HepG2 (cell line): ENCODE data around the gene LENEP. TPM values are rescaled to one million over a fixed set of nuclear protein-coding genes. Genes with fewer than 3 reads are reported as not detected.

Source experiments
- CHD2 ChIP-seq: IDR thresholded peaks from 2 replicates; pipeline ENCODE4 v1.6.1; 2011; ENCODE audit warnings: low read depth, low read length, improper control_type of control experiment
- EZH2 ChIP-seq: conservative IDR thresholded peaks from 2 replicates; pipeline ENCODE4 v1.6.1; 2012; ENCODE audit warnings: mild to moderate bottlenecking, low read depth, low read length, moderate library complexity
- KDM6A ChIP-seq: IDR thresholded peaks from 2 replicates; pipeline ENCODE4 v1.6.1; 2016; ENCODE audit warnings: low read depth
- MED8 ChIP-seq: sonication (generic); formaldehyde crosslinking; IDR thresholded peaks from 2 replicates; pipeline ENCODE4 v1.8.1; 2023; ENCODE audit warnings: mild to moderate bottlenecking, missing genetic modification reagents; ENCODE audit not compliant: insufficient replicate concordance
- REL ChIP-seq: sonication (generic); formaldehyde crosslinking; conservative IDR thresholded peaks from 2 replicates; pipeline ENCODE4 v1.8.0; 2022; ENCODE audit warnings: mild to moderate bottlenecking, missing genetic modification reagents, moderate library complexity
- SOX5 ChIP-seq: IDR thresholded peaks from 2 replicates; pipeline ENCODE4 v1.6.1; 2016; ENCODE audit warnings: borderline replicate concordance
- ZFP82 ChIP-seq: sonication (generic); formaldehyde crosslinking; IDR thresholded peaks from 2 replicates; pipeline ENCODE4 v1.5.1; 2020; ENCODE audit warnings: mild to moderate bottlenecking, missing genetic modification reagents, borderline replicate concordance
- ZKSCAN8 ChIP-seq: IDR thresholded peaks from 2 replicates; pipeline ENCODE4 v1.6.1; 2016; ENCODE audit warnings: borderline replicate concordance, missing genetic modification reagents, missing compliant biosample characterization
- ZNF12 ChIP-seq: sonication (generic); formaldehyde crosslinking; IDR thresholded peaks from 2 replicates; pipeline ENCODE4 v1.5.0; 2020; ENCODE audit warnings: missing genetic modification reagents
- ZNF225 ChIP-seq: sonication (generic); formaldehyde crosslinking; IDR thresholded peaks from 2 replicates; pipeline ENCODE4 v1.4.0; 2020; ENCODE audit warnings: mild to moderate bottlenecking, missing genetic modification reagents
- ZNF484 ChIP-seq: sonication (generic); formaldehyde crosslinking; IDR thresholded peaks from 2 replicates; pipeline ENCODE4 v1.5.1; 2020; ENCODE audit warnings: mild to moderate bottlenecking, low read depth, missing genetic modification reagents, borderline replicate concordance
- ZNF776 ChIP-seq: sonication (generic); formaldehyde crosslinking; IDR thresholded peaks from 2 replicates; pipeline ENCODE4 v1.4.0; 2020; ENCODE audit warnings: mild to moderate bottlenecking, missing genetic modification reagents
- ZNF782 ChIP-seq: sonication (generic); formaldehyde crosslinking; IDR thresholded peaks from 2 replicates; pipeline ENCODE4 v1.4.0; 2020; ENCODE audit warnings: missing genetic modification reagents, mild to moderate bottlenecking, borderline replicate concordance
- ZNF83 ChIP-seq: sonication (generic); formaldehyde crosslinking; IDR thresholded peaks from 2 replicates; pipeline ENCODE4 v1.4.0; 2020; ENCODE audit warnings: missing genetic modification reagents, mild to moderate bottlenecking, borderline replicate concordance
- ZSCAN20 ChIP-seq: sonication (generic); formaldehyde crosslinking; IDR thresholded peaks from 2 replicates; pipeline ENCODE4 v1.4.0; 2020; ENCODE audit warnings: missing genetic modification reagents, mild to moderate bottlenecking, borderline replicate concordance
- polyA plus RNA-seq, 8 experiments: library from polyadenylated mRNA; depleted of rRNA in 3 of 8; stranded (reverse) in 7 of 8; unstranded in 1 of 8; fragments of >200 nt; fragmentation: Illumina TruSeq in 4 of 8; extraction: Trizol in 4 of 8; gene quantifications; 2 replicates each; pipeline versions ENCODE4 v1.2.1 to v1.2.3, GENCODE V29; 2011 to 2016; ENCODE audit warnings: low read depth in 4 of 8, missing spikeins in 1 of 8, mixed read lengths in 1 of 8; ENCODE audit not compliant: insufficient read depth in 1 of 8
- total RNA-seq, 5 experiments: library from RNA; depleted of rRNA; stranded (reverse); fragments of >200 nt; fragmentation: Illumina TruSeq; extraction: Trizol; gene quantifications; 2 replicates each; pipeline ENCODE4 v1.2.3, GENCODE V29; 2016; ENCODE audit warnings: low read depth in 1 of 5
- TF ChIP-seq, protein P1 (sequence below): sonication (generic); formaldehyde crosslinking; IDR thresholded peaks from 2 replicates; pipeline ENCODE4 v1.8.0; 2023; ENCODE audit warnings: mild to moderate bottlenecking, missing genetic modification reagents
- TF ChIP-seq, protein P2 (sequence below): sonication (generic); formaldehyde crosslinking; IDR thresholded peaks from 2 replicates; pipeline ENCODE4 v1.5.0; 2020; ENCODE audit warnings: mild to moderate bottlenecking, missing genetic modification reagents
- TF ChIP-seq, protein P3 (sequence below): sonication (generic); formaldehyde crosslinking; IDR thresholded peaks from 2 replicates; pipeline ENCODE4 v1.5.0; 2020; ENCODE audit warnings: mild to moderate bottlenecking, missing genetic modification reagents
- TF ChIP-seq, protein P4 (sequence below): sonication (generic); formaldehyde crosslinking; IDR thresholded peaks from 2 replicates; pipeline ENCODE4 v1.5.0; 2020; ENCODE audit warnings: missing genetic modification reagents
- TF ChIP-seq, protein P5 (sequence below): sonication (generic); formaldehyde crosslinking; IDR thresholded peaks from 2 replicates; pipeline ENCODE4 v1.4.0; 2020; ENCODE audit warnings: missing genetic modification reagents, borderline replicate concordance

The LENEP gene
- total and polyA plus RNA-seq, 2 of the 13 experiments (the other 11 are each of a cell fraction or from before 2014, with no cell fraction given) = 0.29 TPM; not detected in 1

DNA sequence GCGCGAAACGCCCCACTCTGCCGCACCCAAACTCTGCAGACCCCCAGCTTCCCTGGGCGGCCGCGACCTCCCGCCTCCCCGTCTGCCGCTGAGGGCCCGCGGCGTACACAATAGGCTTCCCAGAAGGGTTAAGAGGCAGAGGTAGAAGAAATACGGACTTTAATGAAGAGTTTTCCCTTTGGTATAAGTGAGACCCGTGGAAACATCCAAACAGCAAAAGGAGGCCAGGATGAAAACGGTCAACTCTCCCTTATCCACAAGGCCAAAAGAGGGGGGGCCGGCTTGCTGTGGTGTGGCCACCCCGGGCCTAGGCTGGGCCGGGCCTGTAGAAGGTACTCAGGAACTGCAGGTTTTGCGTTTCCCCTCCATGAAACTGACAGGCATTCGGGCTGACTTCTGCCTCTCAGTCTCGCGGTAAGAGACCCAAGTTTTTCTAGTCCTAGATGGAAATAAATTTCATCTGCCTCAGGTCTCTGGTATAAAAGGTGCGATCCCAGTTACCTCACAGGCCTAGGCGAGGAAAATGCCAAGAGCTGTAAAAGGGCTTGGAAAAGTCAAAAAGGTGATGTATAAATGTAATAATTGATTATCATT lies 31.1 kb upstream of the LENEP start (continued):
- TF ChIP-seq ZSCAN20 (CRISPR knock-in tag) (no peak), CHD2 (peak; percentile 64; the same call in 1 of the 2 replicates), SOX5 (no peak), ZNF83 (CRISPR knock-in tag) (no peak), EZH2 (no peak), MED8 (no peak), ZNF225 (no peak), ZNF12 (no peak), REL (CRISPR knock-in tag) (0 out of 2 replicates have a peak, but pooled peaks have one; percentile 24), ZNF782 (CRISPR knock-in tag) (no peak), ZFP82 (CRISPR knock-in tag) (0 out of 2 replicates have a peak, but pooled peaks have one; percentile 0), ZNF776 (CRISPR knock-in tag) (no peak), ZNF484 (CRISPR knock-in tag) (no peak), ZKSCAN8 (CRISPR knock-in tag) (no peak), KDM6A (CRISPR knock-in tag) (no peak)
- TF ChIP-seq, protein P1, sequence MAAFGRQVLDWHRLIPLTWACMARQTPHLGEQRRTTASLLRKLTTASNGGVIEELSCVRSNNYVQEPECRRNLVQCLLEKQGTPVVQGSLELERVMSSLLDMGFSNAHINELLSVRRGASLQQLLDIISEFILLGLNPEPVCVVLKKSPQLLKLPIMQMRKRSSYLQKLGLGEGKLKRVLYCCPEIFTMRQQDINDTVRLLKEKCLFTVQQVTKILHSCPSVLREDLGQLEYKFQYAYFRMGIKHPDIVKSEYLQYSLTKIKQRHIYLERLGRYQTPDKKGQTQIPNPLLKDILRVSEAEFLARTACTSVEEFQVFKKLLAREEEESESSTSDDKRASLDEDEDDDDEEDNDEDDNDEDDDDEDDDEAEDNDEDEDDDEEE (CRISPR knock-in tag) = 0 out of 2 replicates have a peak, but pooled peaks have one; percentile 2
- TF ChIP-seq, protein P2, sequence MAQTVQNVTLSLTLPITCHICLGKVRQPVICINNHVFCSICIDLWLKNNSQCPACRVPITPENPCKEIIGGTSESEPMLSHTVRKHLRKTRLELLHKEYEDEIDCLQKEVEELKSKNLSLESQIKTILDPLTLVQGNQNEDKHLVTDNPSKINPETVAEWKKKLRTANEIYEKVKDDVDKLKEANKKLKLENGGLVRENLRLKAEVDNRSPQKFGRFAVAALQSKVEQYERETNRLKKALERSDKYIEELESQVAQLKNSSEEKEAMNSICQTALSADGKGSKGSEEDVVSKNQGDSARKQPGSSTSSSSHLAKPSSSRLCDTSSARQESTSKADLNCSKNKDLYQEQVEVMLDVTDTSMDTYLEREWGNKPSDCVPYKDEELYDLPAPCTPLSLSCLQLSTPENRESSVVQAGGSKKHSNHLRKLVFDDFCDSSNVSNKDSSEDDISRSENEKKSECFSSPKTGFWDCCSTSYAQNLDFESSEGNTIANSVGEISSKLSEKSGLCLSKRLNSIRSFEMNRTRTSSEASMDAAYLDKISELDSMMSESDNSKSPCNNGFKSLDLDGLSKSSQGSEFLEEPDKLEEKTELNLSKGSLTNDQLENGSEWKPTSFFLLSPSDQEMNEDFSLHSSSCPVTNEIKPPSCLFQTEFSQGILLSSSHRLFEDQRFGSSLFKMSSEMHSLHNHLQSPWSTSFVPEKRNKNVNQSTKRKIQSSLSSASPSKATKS (CRISPR knock-in tag) = no peak
- TF ChIP-seq, protein P3, sequence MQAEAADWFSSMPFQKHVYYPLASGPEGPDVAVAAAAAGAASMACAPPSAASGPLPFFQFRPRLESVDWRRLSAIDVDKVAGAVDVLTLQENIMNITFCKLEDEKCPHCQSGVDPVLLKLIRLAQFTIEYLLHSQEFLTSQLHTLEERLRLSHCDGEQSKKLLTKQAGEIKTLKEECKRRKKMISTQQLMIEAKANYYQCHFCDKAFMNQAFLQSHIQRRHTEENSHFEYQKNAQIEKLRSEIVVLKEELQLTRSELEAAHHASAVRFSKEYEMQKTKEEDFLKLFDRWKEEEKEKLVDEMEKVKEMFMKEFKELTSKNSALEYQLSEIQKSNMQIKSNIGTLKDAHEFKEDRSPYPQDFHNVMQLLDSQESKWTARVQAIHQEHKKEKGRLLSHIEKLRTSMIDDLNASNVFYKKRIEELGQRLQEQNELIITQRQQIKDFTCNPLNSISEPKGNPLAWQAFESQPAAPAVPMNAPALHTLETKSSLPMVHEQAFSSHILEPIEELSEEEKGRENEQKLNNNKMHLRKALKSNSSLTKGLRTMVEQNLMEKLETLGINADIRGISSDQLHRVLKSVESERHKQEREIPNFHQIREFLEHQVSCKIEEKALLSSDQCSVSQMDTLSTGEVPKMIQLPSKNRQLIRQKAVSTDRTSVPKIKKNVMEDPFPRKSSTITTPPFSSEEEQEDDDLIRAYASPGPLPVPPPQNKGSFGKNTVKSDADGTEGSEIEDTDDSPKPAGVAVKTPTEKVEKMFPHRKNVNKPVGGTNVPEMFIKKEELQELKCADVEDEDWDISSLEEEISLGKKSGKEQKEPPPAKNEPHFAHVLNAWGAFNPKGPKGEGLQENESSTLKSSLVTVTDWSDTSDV (CRISPR knock-in tag) = no peak
- TF ChIP-seq, protein P4, sequence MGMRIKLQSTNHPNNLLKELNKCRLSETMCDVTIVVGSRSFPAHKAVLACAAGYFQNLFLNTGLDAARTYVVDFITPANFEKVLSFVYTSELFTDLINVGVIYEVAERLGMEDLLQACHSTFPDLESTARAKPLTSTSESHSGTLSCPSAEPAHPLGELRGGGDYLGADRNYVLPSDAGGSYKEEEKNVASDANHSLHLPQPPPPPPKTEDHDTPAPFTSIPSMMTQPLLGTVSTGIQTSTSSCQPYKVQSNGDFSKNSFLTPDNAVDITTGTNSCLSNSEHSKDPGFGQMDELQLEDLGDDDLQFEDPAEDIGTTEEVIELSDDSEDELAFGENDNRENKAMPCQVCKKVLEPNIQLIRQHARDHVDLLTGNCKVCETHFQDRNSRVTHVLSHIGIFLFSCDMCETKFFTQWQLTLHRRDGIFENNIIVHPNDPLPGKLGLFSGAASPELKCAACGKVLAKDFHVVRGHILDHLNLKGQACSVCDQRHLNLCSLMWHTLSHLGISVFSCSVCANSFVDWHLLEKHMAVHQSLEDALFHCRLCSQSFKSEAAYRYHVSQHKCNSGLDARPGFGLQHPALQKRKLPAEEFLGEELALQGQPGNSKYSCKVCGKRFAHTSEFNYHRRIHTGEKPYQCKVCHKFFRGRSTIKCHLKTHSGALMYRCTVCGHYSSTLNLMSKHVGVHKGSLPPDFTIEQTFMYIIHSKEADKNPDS = no peak
- TF ChIP-seq, protein P5, sequence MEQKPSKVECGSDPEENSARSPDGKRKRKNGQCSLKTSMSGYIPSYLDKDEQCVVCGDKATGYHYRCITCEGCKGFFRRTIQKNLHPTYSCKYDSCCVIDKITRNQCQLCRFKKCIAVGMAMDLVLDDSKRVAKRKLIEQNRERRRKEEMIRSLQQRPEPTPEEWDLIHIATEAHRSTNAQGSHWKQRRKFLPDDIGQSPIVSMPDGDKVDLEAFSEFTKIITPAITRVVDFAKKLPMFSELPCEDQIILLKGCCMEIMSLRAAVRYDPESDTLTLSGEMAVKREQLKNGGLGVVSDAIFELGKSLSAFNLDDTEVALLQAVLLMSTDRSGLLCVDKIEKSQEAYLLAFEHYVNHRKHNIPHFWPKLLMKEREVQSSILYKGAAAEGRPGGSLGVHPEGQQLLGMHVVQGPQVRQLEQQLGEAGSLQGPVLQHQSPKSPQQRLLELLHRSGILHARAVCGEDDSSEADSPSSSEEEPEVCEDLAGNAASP (CRISPR knock-in tag) = no peak
